Stimulated activated CD4-positive, alpha-beta T cell treated with anti-CD3 and anti-CD28 coated beads, Interleukin-2, amount 100 ng/mL, for 48 hours (primary cell): ENCODE results near the gene DOCK4.

ENCODE experiments used
- DNase-seq, 2 donors: peaks; one replicate each; pipeline ENCODE4 v3.0.0-alpha.2; 2020

Gene DOCK4

DNA sequence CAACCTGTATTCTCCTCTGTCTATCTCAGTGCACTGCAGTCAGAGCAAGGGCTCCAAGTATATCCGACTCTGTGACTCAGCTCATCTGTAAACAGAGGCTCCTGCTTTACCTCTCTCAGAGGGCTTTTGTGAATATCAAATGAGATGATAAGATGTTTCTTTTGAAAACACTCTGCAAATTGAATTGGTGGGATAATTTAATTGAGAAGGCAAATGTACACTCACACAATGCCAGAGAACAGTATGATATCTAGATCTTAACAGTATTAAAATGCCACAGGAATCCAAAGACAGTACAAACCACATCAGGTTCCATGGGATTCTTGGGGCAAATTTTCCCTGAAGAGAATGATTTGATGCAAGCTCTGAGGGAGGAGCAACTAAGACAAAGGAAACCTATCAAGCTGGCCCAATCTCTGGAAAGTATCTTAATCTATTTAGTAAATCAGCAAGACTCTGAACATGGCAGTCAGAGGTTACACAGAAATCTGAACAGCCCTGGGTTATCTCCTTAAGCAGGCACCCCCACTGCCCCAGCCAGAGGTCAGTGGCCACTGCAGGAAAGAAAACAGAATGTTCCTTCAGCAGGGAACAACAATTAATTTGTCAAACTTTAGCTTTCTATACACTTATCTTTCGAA, 45.9 kb downstream of the DOCK4 start:
- DNase-seq, result no peak

DNA sequence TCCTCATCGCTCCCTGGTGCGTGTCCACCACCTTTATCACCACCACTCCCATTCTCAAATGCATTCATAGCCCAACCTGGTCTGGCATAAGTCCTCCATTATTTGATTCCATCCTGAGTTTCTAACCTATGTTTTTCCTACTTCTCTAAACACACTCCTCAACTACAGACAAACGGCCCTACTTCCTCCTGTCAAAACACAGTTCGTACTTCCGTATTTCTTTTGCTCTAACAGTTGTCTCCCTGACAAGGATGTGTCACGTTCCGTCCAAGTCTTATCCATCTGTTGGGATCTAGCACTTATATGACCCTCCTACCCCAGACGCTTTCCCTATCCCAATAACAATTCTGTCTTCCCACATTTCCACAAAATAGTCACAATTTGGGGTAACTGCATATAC, 46.8 kb downstream of the DOCK4 start:
- DNase-seq, result no peak

GRCh38 chr7:112157072-112157471, 49.1 kb downstream of the DOCK4 start:
- no peak for DNase-seq

DNA sequence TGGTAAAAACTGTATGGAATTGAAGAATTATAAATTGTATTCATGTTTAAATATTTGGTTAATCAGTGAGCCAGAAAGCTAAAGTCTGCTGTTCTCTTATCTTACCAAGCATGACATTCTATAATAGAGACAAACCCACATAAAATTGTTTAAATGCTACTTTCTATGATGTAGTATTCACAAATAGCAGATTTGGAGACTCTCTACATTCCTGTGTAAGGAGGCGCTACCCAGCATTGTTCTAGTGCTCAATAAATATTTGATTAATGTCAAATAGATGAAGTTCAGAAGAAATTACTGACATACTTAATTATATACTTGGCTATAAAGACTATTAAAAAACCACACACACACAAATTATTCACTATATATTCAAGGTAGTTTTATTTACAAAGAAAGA, 49.8 kb downstream of the DOCK4 start:
- no peak for DNase-seq

DNA sequence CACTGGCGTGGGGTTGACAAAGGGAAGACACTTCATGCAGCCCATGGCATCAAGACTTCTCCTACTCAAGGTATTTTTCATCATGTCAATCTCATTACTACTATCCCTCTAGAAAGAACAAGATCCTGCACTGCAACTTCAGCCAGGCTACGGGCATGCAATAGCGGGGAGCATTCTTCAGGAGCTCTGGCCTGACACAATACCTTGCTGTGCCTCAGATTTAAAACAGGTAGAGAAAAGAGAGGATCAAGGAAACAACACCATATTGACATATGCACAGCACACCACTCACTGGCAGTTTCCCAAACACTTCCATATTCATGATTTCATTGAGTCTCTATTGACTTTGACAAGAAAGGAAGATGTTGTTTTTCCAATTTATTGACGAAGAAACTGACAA, 51.5 kb downstream of the DOCK4 start:
- no peak for DNase-seq

- DNase-seq, result no peak
Observed at GRCh38 chr7:112152186-112152585, 54.0 kb downstream of the DOCK4 start.

- no peak for DNase-seq
Observed at GRCh38 chr7:112150823-112151641, 55.2 kb downstream of the DOCK4 start.

DNA sequence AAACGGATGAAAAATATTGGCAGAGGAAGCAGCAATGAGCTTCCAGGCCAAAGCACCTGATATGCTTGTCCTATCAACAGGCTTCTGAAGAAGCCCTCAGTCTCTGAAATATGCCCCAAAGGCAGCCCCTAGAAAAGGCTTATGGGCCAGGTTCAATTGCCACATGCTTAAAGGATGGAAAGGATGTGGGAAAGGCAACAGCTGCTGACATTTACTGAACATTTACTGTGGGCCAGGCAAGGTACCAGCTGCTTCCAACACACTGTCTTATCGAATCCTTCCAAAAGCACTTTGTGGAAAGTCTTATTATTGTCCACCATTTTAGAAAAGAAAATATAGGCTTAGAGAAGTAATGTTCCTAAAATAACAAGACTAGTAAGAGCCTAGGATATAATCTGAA, 56.5 kb downstream of the DOCK4 start:
- no peak for DNase-seq

- DNase-seq, result no peak
Observed at GRCh38 chr7:112147793-112148361, 58.3 kb downstream of the DOCK4 start.

GRCh38 chr7:112145206-112145605, 61.0 kb downstream of the DOCK4 start:
- no peak for DNase-seq

DNA sequence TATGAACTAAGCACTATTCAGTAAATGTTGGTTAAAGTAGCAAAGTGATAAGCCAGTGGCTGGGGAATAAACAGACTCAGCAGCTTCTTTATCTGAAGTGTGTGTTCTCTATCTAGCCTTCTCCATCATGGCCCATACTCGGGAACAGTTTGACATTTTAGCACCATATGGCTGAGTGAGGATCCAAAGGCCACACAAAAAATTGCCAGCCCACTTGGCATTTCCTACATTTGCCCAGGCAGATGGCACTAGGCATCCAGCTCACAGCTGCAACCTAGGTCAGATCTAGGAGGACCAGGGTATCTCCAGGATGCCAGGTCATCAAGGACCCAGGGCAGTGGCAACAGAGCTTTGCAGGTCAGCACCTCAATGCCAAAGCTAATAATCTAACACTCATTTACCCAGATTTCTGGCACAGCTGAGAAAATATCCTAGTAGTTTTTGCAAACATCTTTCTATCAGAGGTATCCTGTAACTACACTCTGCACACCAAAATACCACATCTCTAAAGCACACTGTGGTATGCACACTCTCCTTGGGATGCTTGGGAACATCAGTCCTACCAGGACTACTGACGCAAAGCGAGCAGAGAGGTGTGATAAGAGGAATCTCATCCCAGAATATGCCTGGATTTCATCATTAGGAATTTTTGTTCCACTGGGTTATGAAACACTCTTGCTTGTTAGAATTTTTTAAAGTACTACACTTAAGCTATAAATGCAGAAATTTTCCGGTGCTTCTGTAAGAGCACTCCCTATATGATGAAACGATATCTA, 61.7 kb downstream of the DOCK4 start:
- no peak for DNase-seq

- no peak for DNase-seq
Observed at GRCh38 chr7:112143582-112143981, 62.6 kb downstream of the DOCK4 start.

GRCh38 chr7:112143136-112143535, 63.1 kb downstream of the DOCK4 start:
- DNase-seq, result no peak

- no peak for DNase-seq
Observed at GRCh38 chr7:112140600-112140999, 65.6 kb downstream of the DOCK4 start.

DNA sequence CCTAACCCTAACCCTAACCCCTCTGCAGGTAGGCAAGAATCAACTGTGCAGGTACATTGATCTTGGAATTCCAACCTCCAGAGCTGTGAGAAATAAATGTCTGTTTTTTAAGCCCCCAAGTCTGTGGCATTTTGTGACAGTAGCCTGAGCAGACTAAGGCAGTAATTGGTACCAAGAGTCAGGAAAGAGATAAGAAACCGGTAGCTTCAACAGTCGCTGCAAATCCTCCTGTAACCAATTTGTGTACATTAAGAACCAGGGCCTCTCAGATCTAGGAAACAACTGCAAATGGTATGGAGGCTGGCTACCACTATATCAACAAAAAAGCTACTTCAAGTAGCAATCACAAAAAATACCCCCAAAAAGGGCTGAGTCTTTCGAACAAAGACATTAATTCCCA, 67.3 kb downstream of the DOCK4 start:
- no peak for DNase-seq

- no peak for DNase-seq
Observed at GRCh38 chr7:112138325-112138852, 67.8 kb downstream of the DOCK4 start.

- no peak for DNase-seq
Observed at GRCh38 chr7:112137141-112138101, 68.8 kb downstream of the DOCK4 start.

GRCh38 chr7:112136271-112137008, 69.8 kb downstream of the DOCK4 start:
- no peak for DNase-seq

DNA sequence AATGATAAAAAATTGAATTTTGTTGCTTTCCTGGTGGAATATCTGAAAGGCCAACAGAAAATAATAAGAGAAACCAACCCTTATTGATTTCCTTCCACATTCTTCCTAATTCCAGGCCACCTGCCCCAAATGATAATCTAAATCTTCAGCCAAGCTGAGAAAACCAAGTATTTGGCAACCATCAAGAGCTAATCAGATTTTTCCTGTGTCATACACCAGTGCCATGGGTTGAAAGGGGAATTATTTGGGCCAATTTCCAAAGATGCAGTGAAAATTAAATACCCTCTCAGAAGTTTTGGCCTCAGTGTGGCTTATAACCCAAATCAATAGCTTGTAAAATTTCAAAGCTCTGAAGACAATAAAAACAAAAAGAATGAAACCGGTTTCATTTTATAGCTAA, 70.4 kb downstream of the DOCK4 start:
- no peak for DNase-seq

- no peak for DNase-seq
Observed at GRCh38 chr7:112134039-112134438, 72.2 kb downstream of the DOCK4 start.

DNA sequence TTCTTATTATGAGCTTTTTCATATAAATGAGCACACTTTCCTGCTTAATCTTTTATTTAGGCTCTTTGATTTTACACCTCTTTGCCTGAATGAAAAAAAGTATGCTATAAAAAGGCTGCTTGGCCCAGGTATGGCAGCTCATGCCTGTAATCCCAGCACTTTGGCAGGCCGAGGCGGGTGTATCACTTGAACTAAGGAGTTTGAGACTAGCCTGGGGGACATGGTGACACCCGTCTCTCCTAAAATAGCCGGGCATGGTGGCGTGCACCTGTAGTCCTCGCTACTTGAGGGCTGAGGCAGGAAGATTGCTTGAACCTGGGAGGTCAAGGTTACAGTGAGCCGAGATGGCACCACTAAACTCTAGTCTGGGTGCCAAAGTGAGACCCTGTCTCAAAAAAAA, 72.9 kb downstream of the DOCK4 start:
- DNase-seq, result no peak
